DMS153 (cell line): ENCODE results near the gene COMP.
"Not testable (repeated sequence)": the region's sequence is repeated elsewhere in the genome, so short reads cannot be mapped to it uniquely, and the experiment has no call there.

ENCODE experiments used
- DNase-seq: peaks from one replicate; lab custom pipeline; 2025; lab: John Stamatoyannopoulos, UW

Gene COMP

GRCh38 chr19:18790566-18791314, at the start of gene COMP:
Gene COMP, minus strand, starts transcription at chr19:18791305. Its CDS starts 36 bp downstream, at chr19:18791269.
- DNase-seq = no peak

DNA sequence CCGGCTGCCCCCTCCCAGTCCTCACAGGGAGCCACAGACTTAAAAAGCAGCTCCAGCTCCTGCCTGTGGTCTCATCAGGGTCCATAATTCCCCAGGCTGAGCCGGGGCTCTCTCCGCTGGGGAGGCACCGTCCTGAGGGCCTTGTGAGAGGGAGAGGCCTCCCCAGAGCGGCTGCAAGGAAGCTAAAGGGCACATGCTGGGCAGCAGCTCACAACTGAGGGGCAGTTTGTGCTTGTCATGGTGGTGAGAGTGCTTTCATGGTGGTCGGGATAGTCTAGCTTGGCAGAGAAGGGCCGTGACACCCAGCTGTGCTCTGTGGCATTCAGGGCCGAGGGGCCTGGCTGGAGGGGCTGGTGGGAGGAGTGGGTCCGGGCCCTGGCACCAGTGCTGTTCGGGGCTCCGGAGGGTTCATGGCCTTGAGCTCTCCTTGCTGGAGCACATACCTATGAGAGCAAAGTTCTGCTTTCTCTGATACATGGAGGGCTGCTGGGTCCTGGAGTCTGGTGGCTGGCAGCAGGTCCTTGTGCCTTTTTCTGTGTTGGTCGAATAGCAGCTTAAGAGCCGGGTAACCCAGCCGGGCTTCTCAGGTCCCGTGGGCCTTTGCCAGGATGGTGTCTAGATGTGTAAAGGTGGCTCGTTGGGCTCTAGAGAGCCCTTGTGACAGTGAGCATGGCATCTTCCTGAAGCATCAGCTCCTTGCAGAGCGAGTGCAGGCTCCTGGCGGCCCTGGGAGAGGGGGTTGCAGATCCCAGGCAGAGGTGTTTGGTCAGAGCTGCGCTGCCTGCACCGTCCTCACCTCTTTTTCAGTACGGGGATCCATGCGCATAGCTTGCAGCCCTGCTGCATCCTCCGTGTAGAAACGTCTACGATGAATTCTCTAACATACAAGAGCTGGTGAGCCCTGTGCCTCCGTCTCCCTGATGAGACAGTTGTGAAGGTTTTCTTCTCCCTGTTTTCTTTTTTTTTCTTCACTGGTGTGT, 49.5 kb upstream of the COMP start:
- no peak for DNase-seq

DNA sequence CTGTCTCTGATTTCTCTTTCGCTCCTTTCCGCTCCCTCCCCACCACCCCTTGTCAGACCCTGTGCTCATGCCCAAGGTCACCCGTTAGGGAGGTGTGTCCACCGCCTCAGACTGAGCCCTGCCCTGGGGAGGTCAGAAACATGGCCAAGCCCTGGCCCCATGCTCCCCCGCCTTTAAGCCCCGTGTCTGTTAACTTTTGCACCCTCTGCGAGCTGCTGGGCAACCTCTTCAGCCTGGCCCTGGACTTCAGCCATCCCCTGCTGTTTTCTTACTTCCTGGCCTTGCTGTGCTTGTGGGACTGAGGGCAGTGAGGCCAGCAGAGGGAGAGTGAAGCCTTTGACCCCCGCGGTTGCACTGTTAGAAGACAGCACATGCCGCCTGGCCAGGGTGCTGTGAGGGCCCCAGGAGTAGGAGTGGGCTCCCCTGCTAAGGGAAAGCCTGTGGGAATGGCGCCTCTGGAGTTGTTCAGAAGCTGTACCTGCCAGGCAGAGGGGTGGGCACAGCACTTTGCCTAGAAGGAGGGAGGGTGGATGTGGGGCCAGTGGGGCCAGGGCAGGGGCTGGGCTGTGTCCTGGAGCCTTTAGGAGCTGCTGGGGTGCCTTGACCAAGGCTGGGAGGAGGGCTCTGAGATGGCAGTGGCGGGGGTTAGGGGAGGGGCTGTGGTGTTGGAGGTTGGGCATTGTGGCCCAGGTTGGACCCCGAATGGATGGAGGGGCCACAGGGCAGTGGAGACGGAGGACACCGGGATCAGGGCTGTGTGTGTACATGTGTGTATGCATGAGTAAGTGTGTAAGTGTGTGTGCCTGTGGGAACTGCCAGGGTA, 48.6 kb upstream of the COMP start:
- DNase-seq = no peak

DNA sequence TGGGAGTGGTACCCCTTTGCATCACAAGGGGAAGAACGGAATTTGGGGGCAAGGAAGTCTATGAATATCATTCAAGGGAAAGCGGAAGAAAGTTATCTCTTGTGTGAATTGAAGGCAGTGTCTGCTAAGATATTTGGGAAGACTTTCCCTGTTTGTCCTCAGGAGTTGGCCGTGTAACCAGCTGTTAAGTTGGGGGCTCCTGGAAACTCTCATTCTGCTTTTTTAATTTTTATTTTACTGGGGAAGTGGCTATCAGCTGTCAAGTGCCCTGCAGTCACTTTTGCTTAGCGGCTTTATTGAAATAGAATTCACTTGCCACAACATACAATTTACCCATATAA, 43.5 kb upstream of the COMP start:
- DNase-seq = no peak

GRCh38 chr19:18833849-18834643, 42.9 kb upstream of the COMP start:
- DNase-seq = peak; percentile 54

DNA sequence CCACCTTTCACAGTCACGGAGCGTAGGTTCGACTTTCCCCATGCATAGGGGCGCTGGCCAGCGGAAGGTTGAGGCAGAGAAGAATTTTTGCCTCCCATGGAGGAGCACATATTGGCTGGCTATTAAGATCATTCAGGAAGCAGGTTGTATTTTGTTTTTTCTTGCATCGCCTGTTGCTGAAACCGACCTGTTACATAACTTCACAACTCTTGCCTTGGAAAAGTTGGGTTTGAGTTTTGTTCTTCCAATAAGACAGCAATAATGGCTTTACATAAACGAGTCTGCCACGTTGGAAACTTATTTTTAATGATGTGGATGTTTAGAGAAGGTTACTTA, 42.0 kb upstream of the COMP start:
- no peak for DNase-seq

DNA sequence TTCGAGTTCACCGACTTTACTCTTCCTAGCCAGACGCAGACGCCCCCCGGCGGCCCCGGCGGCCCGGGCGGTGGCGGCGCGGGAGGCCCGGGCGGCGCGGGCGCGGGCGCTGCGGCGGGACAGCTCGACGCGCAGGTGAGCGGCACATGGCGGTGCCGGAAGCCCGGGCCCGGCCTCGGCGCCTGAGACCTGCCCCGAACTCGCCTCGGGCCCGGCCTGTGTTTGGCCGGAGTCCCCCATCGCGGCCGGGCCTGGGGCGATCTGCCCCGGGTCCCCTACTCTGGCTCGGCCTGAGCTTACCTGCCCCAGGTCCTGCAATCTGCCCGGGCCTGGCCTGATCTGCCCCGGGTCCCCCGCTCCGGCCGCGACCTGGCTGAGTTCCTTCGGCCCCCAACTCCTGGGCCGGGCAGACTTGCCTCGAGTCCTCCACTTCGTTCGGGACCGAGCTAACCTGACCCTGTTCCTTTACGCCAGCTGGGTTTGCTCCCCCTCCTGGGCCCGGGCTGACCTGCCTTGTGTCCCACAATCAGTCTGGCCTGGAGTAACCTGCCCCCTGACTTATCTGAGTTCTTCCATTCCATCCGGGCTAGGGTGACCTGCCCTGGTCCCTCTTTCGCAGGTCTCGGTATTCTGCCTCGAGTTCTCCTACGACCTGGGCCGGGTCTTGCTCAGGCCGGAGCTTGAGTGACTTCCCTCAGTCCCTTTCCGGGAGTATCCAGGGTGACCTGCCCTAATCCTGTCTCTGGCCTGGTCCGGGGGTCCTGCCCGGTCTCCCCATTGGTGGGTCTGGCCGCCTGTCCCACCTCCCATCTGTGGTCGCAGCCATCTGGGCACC, 41.4 kb upstream of the COMP start:
- DNase-seq = no peak

- DNase-seq = peak; percentile 89
Observed at GRCh38 chr19:18831524-18832305, 40.6 kb upstream of the COMP start, which contains the start of gene UPF1. Gene UPF1, plus strand, starts transcription at chr19:18831959. Its CDS starts 251 bp downstream, at chr19:18832210.

GRCh38 chr19:18830488-18830887, 39.4 kb upstream of the COMP start:
- no peak for DNase-seq

GRCh38 chr19:18828786-18829185, 37.7 kb upstream of the COMP start:
- no peak for DNase-seq

DNA sequence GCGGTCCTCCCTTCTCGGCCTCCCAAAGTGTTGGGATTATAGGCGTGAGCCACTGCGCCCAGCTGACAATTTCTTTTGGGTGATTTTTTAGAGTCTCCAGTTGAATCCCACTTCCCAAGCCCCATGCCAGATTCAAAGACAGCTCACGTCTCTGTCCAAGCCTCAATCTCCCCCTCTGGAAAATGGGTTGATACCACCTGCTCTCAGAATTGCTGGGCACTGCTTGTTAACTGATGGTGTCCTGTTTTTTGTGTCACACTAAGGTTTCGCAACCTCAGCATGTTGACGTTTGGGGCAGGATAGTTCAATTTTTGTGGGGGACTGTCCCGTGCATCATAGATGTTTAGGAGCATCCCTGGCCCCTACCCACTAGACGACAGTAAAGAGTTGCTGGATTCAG, 26.5 kb upstream of the COMP start:
- no peak for DNase-seq

DNA sequence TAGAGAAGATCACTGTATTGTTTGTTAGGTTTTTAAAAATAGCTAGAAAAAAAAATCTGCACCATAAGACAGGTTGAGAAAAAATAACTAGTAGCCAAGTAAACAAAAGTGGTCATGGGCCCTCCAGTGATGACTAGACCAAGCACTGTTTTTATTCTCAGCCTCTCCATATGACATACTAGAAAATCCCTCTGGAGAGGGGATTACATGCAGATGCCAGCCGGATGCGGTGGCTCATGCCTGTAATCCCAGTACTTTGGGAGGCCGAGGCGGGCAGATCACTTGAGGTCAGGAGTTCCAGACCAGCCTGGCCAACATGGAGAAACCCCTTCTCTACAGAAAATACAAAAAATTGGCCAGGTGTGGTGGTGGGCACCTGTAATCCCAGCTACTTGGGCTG, 25.5 kb upstream of the COMP start:
- DNase-seq = not testable (repeated sequence)

- DNase-seq = no peak
Observed at GRCh38 chr19:18815673-18816072, 24.6 kb upstream of the COMP start.

- DNase-seq = no peak
Observed at GRCh38 chr19:18814063-18814462, 23.0 kb upstream of the COMP start.

- DNase-seq = not testable (repeated sequence)
Observed at GRCh38 chr19:18811638-18812037, 20.5 kb upstream of the COMP start.

DNA sequence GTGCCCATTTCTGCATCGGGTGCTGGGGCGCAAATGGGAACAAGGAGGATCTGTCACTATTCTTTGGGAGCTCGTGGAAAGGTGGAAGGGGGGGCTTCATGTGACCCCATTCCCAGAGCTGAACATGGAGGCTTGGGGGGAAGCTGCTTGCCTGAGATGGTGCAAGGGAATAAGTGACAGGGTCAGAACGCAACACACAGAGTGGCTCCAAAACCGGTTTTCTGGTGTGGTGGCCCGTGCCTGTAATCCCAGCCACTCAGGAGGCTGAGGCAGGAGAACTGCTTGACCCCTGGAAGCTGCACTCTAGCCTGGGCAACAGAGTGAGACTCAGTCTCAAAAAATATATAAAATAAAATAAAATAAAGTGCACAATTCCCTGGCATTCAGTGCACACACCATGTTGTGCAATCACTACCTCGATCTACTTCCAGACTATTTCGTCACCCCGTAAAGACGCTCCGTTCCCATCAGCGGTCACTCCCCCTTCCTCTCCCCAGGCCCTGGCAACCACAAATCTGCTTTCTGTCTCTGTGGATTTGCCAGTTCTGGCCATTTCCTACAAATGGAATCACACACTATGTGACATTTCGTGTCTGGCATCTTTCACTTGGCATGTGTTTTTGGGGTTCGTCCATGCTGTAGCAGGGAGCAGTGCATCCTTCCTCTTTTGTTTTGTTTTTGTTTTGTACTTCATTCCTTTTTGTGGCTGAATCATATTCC, 18.2 kb upstream of the COMP start:
- DNase-seq = no peak

- DNase-seq = no peak
Observed at GRCh38 chr19:18807861-18808331, 16.8 kb upstream of the COMP start.

DNA sequence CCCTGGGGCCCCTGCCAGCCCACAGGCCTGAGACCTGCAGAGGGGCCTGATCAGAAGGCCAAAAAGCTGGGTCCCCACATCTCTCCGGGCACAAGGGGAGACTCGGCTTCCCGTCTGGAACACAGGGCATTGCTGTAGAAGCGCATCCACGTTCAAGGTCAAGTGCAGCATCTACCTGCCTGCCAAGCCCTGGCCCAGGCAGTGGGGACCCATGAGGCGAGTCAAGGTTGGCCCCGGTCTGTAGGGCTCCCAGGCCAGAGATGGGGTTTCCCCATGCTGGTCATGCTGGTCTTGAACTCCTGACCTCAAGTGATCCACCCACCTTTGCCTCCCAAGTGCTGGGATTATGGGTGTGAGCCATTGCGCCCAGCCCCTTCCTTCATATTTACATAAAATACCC, 13.5 kb upstream of the COMP start:
- DNase-seq = no peak

DNA sequence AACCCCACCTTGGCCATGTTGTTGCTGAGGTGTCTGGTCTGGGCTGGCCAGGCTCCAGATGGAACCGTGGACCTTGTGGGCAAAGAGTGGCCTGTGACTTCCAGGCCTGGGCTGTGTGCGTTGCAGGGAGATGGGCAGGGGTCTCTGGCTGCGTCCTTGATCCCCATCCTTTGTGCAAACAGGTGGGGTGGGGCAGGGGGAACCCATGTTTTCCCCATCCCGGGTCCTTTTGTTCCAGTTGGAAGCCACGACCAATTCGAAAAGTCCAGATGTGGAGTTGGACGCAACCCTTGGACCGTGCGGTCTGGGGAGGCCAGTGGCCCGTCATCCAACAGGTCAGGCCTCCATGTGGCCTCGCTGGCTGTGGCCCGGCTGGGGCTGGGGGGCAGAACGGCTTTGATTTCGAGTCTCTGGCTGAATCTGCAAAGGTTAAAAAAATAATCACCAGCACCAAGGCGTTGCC, 13.1 kb upstream of the COMP start:
- no peak for DNase-seq
